Peyer's patch (tissue), 4 donors: ENCODE measurements around the gene TAF5L.

ENCODE experiments used
- CTCF ChIP-seq, 6 experiments: fragments of 450-650 bp in 4 of 6; fragments of 200-600 bp in 2 of 6; sonication (generic) in 1 of 6; IDR thresholded peaks; one replicate each; pipeline ENCODE4 v1.5.1; 2017 to 2019; ENCODE audit warnings: antibody characterized with exemption in 6 of 6, mild to moderate bottlenecking in 3 of 6, moderate library complexity in 1 of 6
- POLR2A ChIP-seq, 2 donors: fragments of 450-650 bp; IDR thresholded peaks; one replicate each; pipeline ENCODE4 v1.5.1; 2017; ENCODE audit warnings: antibody characterized with exemption in 2 of 2, mild to moderate bottlenecking in 2 of 2, moderate library complexity in 2 of 2

- no peak for TF ChIP-seq POLR2A (IDR thresholded peaks at IDR 0.05)
- no peak for TF ChIP-seq CTCF (IDR thresholded peaks at IDR 0.05)
Observed at GRCh38 chr1:229623225-229623624, 2.7 kb downstream of the TAF5L start.
